ENCODE data around the gene TICAM1.

The TICAM1 gene

GRCh38 chr19:4831304-4831978 lies at the start of gene TICAM1:
TSS of gene TICAM1 (minus strand) at chr19:4831712. CDS start at chr19:4818377, 13,335 bp downstream.
- Histone ChIP-seq H3K27me3 (ENCODE audit: insufficient read depth, low read length) (peaks cover 7% of the 10 kb centered on the region), H3K4me3 (ENCODE audit: low read length) (peak within 1 kb of the TSS; percentile 20), H2AFZ (ENCODE audit: low read depth, low read length) (no peak within 1 kb of the TSS), H3K9me3 (ENCODE audit: low read length) (no peaks in the 10 kb centered on the region), H3K36me3 (ENCODE audit: insufficient read depth, low read length) (no peaks in the 10 kb centered on the region), H3K4me1 (ENCODE audit: insufficient read depth, low read length) (no peaks in the 10 kb centered on the region)

GRCh38 chr19:4879041-4879440 lies 47.5 kb upstream of the TICAM1 start:
- Histone ChIP-seq H2AFZ (ENCODE audit: low read depth, low read length) (no peak overlapping the region), H3K4me1 (ENCODE audit: insufficient read depth, low read length) (peaks cover 15% of the 10 kb centered on the region), H3K4me3 (ENCODE audit: low read length) (no peak overlapping the region), H3K36me3 (ENCODE audit: insufficient read depth, low read length) (no peaks in the 10 kb centered on the region), H3K9me3 (ENCODE audit: low read length) (no peaks in the 10 kb centered on the region), H3K27me3 (ENCODE audit: insufficient read depth, low read length) (no peaks in the 10 kb centered on the region)

- Histone ChIP-seq H3K4me3 (ENCODE audit: low read length) (no peak overlapping the region), H2AFZ (ENCODE audit: low read depth, low read length) (peak overlapping the region; percentile 16), H3K27me3 (ENCODE audit: insufficient read depth, low read length) (no peaks in the 10 kb centered on the region), H3K4me1 (ENCODE audit: insufficient read depth, low read length) (peaks cover 15% of the 10 kb centered on the region), H3K36me3 (ENCODE audit: insufficient read depth, low read length) (no peaks in the 10 kb centered on the region), H3K9me3 (ENCODE audit: low read length) (no peaks in the 10 kb centered on the region)
Observed at GRCh38 chr19:4878491-4878968, 47.0 kb upstream of the TICAM1 start.

- H3K4me3 ChIP-seq (ENCODE audit: low read length) = no peak overlapping the region
- H3K36me3 ChIP-seq (ENCODE audit: insufficient read depth, low read length) = no peaks in the 10 kb centered on the region
- H3K27me3 ChIP-seq (ENCODE audit: insufficient read depth, low read length) = no peaks in the 10 kb centered on the region
- H2AFZ ChIP-seq (ENCODE audit: low read depth, low read length) = peak overlapping the region; percentile 16
- H3K4me1 ChIP-seq (ENCODE audit: insufficient read depth, low read length) = peaks cover 15% of the 10 kb centered on the region
- H3K9me3 ChIP-seq (ENCODE audit: low read length) = no peaks in the 10 kb centered on the region
Observed at GRCh38 chr19:4877753-4878490, 46.4 kb upstream of the TICAM1 start.

GRCh38 chr19:4873930-4874329 lies 42.4 kb upstream of the TICAM1 start:
- Histone ChIP-seq H3K4me3 (ENCODE audit: low read length) (no peak overlapping the region), H3K36me3 (ENCODE audit: insufficient read depth, low read length) (no peaks in the 10 kb centered on the region), H2AFZ (ENCODE audit: low read depth, low read length) (no peak overlapping the region), H3K9me3 (ENCODE audit: low read length) (no peaks in the 10 kb centered on the region), H3K4me1 (ENCODE audit: insufficient read depth, low read length) (peaks cover 15% of the 10 kb centered on the region), H3K27me3 (ENCODE audit: insufficient read depth, low read length) (no peaks in the 10 kb centered on the region)

GRCh38 chr19:4871711-4872110 lies 40.2 kb upstream of the TICAM1 start:
- Histone ChIP-seq H2AFZ (ENCODE audit: low read depth, low read length) (no peak overlapping the region), H3K4me1 (ENCODE audit: insufficient read depth, low read length) (peaks cover 2% of the 10 kb centered on the region), H3K4me3 (ENCODE audit: low read length) (no peak overlapping the region), H3K36me3 (ENCODE audit: insufficient read depth, low read length) (no peaks in the 10 kb centered on the region), H3K9me3 (ENCODE audit: low read length) (no peaks in the 10 kb centered on the region), H3K27me3 (ENCODE audit: insufficient read depth, low read length) (no peaks in the 10 kb centered on the region)

GRCh38 chr19:4870025-4870700 lies 38.7 kb upstream of the TICAM1 start:
- Histone ChIP-seq H3K27me3 (ENCODE audit: insufficient read depth, low read length) (no peaks in the 10 kb centered on the region), H3K4me3 (ENCODE audit: low read length) (no peak overlapping the region), H3K4me1 (ENCODE audit: insufficient read depth, low read length) (peaks cover 5% of the 10 kb centered on the region), H2AFZ (ENCODE audit: low read depth, low read length) (no peak overlapping the region), H3K9me3 (ENCODE audit: low read length) (no peaks in the 10 kb centered on the region), H3K36me3 (ENCODE audit: insufficient read depth, low read length) (no peaks in the 10 kb centered on the region)

GRCh38 chr19:4868286-4868834 lies 36.8 kb upstream of the TICAM1 start:
- Histone ChIP-seq H3K36me3 (ENCODE audit: insufficient read depth, low read length) (no peaks in the 10 kb centered on the region), H3K4me3 (ENCODE audit: low read length) (no peak overlapping the region), H2AFZ (ENCODE audit: low read depth, low read length) (no peak overlapping the region), H3K4me1 (ENCODE audit: insufficient read depth, low read length) (peaks cover 5% of the 10 kb centered on the region), H3K27me3 (ENCODE audit: insufficient read depth, low read length) (no peaks in the 10 kb centered on the region), H3K9me3 (ENCODE audit: low read length) (no peaks in the 10 kb centered on the region)

- Histone ChIP-seq H3K36me3 (ENCODE audit: insufficient read depth, low read length) (no peaks in the 10 kb centered on the region), H3K9me3 (ENCODE audit: low read length) (no peaks in the 10 kb centered on the region), H3K4me1 (ENCODE audit: insufficient read depth, low read length) (peaks cover 5% of the 10 kb centered on the region), H2AFZ (ENCODE audit: low read depth, low read length) (peak within 1 kb of the TSS; percentile 89), H3K27me3 (ENCODE audit: insufficient read depth, low read length) (no peaks in the 10 kb centered on the region), H3K4me3 (ENCODE audit: low read length) (peak within 1 kb of the TSS; percentile 85)
Observed at GRCh38 chr19:4867534-4868285, 36.2 kb upstream of the TICAM1 start, which contains the start of gene PLIN3. TSS of gene PLIN3 (minus strand) at chr19:4867667. CDS start at chr19:4861394, 6,273 bp downstream.

GRCh38 chr19:4866595-4867424 lies 35.3 kb upstream of the TICAM1 start:
- H3K4me3 ChIP-seq (ENCODE audit: low read length) = peak overlapping the region; percentile 85
- H3K4me1 ChIP-seq (ENCODE audit: insufficient read depth, low read length) = peaks cover 5% of the 10 kb centered on the region
- peak overlapping the region; percentile 89 for H2AFZ ChIP-seq (ENCODE audit: low read depth, low read length)
- no peaks in the 10 kb centered on the region for H3K9me3 ChIP-seq (ENCODE audit: low read length)
- peaks cover 3% of the 10 kb centered on the region for H3K36me3 ChIP-seq (ENCODE audit: insufficient read depth, low read length)
- H3K27me3 ChIP-seq (ENCODE audit: insufficient read depth, low read length) = no peaks in the 10 kb centered on the region

- Histone ChIP-seq H3K4me1 (ENCODE audit: insufficient read depth, low read length) (no peaks in the 10 kb centered on the region), H3K9me3 (ENCODE audit: low read length) (no peaks in the 10 kb centered on the region), H3K27me3 (ENCODE audit: insufficient read depth, low read length) (no peaks in the 10 kb centered on the region), H2AFZ (ENCODE audit: low read depth, low read length) (no peak overlapping the region), H3K4me3 (ENCODE audit: low read length) (no peak overlapping the region), H3K36me3 (ENCODE audit: insufficient read depth, low read length) (peaks cover 26% of the 10 kb centered on the region)
Observed at GRCh38 chr19:4861147-4861546, 29.6 kb upstream of the TICAM1 start.

- Histone ChIP-seq H3K4me3 (ENCODE audit: low read length) (no peak overlapping the region), H3K4me1 (ENCODE audit: insufficient read depth, low read length) (no peaks in the 10 kb centered on the region), H3K36me3 (ENCODE audit: insufficient read depth, low read length) (peaks cover 31% of the 10 kb centered on the region), H3K27me3 (ENCODE audit: insufficient read depth, low read length) (no peaks in the 10 kb centered on the region), H2AFZ (ENCODE audit: low read depth, low read length) (no peak overlapping the region), H3K9me3 (ENCODE audit: low read length) (no peaks in the 10 kb centered on the region)
Observed at GRCh38 chr19:4859697-4860096, 28.2 kb upstream of the TICAM1 start.

All from neuron (in vitro differentiated cells).